HG02885 (cell line): Measurements from ENCODE around the gene ADAR.

Source experiments
- ATAC-seq: cut with Tn5 transposase; IDR thresholded peaks from one replicate; pipeline ENCODE4 v1.9.1; 2021; ENCODE audit warnings: mild to moderate bottlenecking; ENCODE audit not compliant: unreplicated experiment, poor library complexity

Gene ADAR

GRCh38 chr1:154533952-154534844 is 73.8 kb downstream of the ADAR start:
- ATAC-seq = no peak
